ENCODE measurements around the gene LGALS9.

DNA sequence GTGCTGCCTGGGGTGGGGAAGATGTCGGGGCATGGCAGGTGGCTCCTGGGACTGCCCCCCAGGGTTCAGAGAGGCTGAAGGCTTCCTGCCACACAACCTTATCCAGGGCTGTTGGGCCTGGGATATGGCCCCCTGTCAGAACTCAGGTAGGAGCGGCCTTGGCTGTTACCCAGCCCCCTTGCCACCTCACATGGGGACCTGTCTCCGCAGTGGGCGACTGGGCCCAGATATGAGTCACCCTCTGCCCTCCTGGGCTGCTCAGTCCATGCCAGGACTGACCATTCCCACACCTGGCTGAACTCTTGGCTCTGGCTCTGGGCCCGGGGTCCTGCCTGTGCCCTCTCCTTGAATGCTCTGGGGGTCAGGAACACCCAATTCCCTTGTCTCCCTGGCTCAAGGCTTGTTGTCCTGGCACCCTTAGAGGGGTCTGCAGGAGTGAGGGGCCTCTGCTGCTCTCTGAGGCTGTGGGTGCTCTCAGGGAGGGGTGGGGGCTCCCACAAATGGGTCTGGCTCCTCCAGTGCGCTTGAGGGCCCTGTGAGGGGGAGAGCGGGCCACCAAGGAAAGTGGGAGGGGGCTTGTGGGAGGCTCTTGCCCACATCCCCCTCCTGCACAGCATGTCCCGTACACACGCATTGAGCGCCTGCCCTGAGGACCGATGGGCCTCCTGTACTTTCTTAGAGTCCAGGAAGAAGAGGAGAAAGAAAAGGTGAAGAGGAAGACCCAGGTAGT, 36.0 kb downstream of the LGALS9 start:
- TF ChIP-seq, protein P1, sequence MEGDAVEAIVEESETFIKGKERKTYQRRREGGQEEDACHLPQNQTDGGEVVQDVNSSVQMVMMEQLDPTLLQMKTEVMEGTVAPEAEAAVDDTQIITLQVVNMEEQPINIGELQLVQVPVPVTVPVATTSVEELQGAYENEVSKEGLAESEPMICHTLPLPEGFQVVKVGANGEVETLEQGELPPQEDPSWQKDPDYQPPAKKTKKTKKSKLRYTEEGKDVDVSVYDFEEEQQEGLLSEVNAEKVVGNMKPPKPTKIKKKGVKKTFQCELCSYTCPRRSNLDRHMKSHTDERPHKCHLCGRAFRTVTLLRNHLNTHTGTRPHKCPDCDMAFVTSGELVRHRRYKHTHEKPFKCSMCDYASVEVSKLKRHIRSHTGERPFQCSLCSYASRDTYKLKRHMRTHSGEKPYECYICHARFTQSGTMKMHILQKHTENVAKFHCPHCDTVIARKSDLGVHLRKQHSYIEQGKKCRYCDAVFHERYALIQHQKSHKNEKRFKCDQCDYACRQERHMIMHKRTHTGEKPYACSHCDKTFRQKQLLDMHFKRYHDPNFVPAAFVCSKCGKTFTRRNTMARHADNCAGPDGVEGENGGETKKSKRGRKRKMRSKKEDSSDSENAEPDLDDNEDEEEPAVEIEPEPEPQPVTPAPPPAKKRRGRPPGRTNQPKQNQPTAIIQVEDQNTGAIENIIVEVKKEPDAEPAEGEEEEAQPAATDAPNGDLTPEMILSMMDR (conservative IDR thresholded peaks at IDR 0.05 in 1 of 2, IDR thresholded peaks at IDR 0.05 in 1 of 2; ENCODE audit: low read depth in 1 of 2, low read length in 2 of 2), result no peak
- no peak for TF ChIP-seq EZH2 (IDR thresholded peaks at IDR 0.05; ENCODE audit: low read length, missing control alignments)
